K562 (cell line): Measurements from ENCODE around the gene TERC. TPM values are rescaled to one million over a fixed set of nuclear protein-coding genes. Genes with fewer than 3 reads are reported as not detected.

ENCODE experiments used
- ATF1 ChIP-seq, 2 experiments: fragments of 450-650 bp in 1 of 2; IDR thresholded peaks; 2 replicates each; pipeline ENCODE4 v1.6.1; 2016; ENCODE audit warnings: missing compliant biosample characterization in 1 of 2, missing genetic modification characterization in 1 of 2
- BCLAF1 ChIP-seq, 2 experiments: fragments of 450-650 bp in 1 of 2; IDR thresholded peaks; 2 replicates each; pipeline ENCODE4 v1.6.1; 2011 to 2017; ENCODE audit warnings: low read depth in 2 of 2, antibody characterized with exemption in 1 of 2, borderline replicate concordance in 1 of 2, low read length in 1 of 2, mild to moderate bottlenecking in 1 of 2, mixed read lengths in 1 of 2; ENCODE audit not compliant: control insufficient read depth in 1 of 2
- BRD9 ChIP-seq: fragments of 450-650 bp; IDR thresholded peaks from 2 replicates; pipeline ENCODE4 v1.6.1; 2018; ENCODE audit warnings: low read depth; ENCODE audit not compliant: partially characterized antibody
- CAMTA2 ChIP-seq: fragments of 250-450 bp; sonication (Bioruptor Pico); conservative IDR thresholded peaks from 2 replicates; pipeline ENCODE4 v1.5.1; 2022
- CBX2 ChIP-seq: fragments of 200-600 bp; sonication (generic); IDR thresholded peaks from one replicate; pipeline ENCODE4 v1.6.1; 2012; ENCODE audit warnings: mild to moderate bottlenecking, low read length, inconsistent platforms; ENCODE audit not compliant: insufficient read depth, poor library complexity, severe bottlenecking
- CREB3L1 ChIP-seq: fragments of 450-650 bp; IDR thresholded peaks from 2 replicates; pipeline ENCODE4 v1.6.1; 2014; ENCODE audit warnings: low read depth, mild to moderate bottlenecking, moderate library complexity, borderline replicate concordance
- EP300 ChIP-seq: IDR thresholded peaks from 2 replicates; pipeline ENCODE4 v1.6.1; 2012; ENCODE audit warnings: low read length, improper control_type of control experiment
- HINFP ChIP-seq: fragments of 450-650 bp; conservative IDR thresholded peaks from 2 replicates; pipeline ENCODE4 v1.6.1; 2016; ENCODE audit warnings: missing genetic modification characterization, low read depth, mild to moderate bottlenecking, control low read depth, missing compliant biosample characterization
- HMG20A ChIP-seq: fragments of 450-650 bp; formaldehyde crosslinking; conservative IDR thresholded peaks from 2 replicates; pipeline ENCODE4 v1.4.0; 2020; ENCODE audit warnings: mild to moderate bottlenecking, mixed read lengths
- HMGXB4 ChIP-seq: sonication (generic); formaldehyde crosslinking; IDR thresholded peaks from 2 replicates; pipeline ENCODE4 v1.8.1; 2023; ENCODE audit warnings: mild to moderate bottlenecking, missing genetic modification reagents
- KLF10 ChIP-seq: fragments of 250-450 bp; sonication (Bioruptor Pico); IDR thresholded peaks from 2 replicates; pipeline ENCODE4 v1.6.1; 2021; ENCODE audit warnings: matching md5 sums
- KLF16 ChIP-seq: IDR thresholded peaks from 2 replicates; pipeline ENCODE4 v1.6.1; 2016; ENCODE audit warnings: antibody characterized with exemption
- MED1 ChIP-seq: sonication (generic); formaldehyde crosslinking; IDR thresholded peaks from 2 replicates; pipeline ENCODE4 v1.8.1; 2023; ENCODE audit warnings: missing genetic modification reagents, borderline replicate concordance
- PTBP1 ChIP-seq: fragments of 200-400 bp; formaldehyde crosslinking; IDR thresholded peaks from 2 replicates; pipeline ENCODE4 v1.6.1; 2017; ENCODE audit warnings: low read depth, low read length
- RBBP5 ChIP-seq: fragments of 200-600 bp; sonication (generic); IDR thresholded peaks from 2 replicates; pipeline ENCODE4 v1.6.1; 2012; ENCODE audit warnings: borderline replicate concordance, mild to moderate bottlenecking, low read length, control low read depth, inconsistent platforms; ENCODE audit not compliant: insufficient read depth, poor library complexity, severe bottlenecking
- STAT5A ChIP-seq: IDR thresholded peaks from 2 replicates; pipeline ENCODE4 v1.6.1; 2012; ENCODE audit warnings: low read length, inconsistent platforms, borderline replicate concordance
- THRAP3 ChIP-seq: fragments of 450-650 bp; IDR thresholded peaks from 2 replicates; pipeline ENCODE4 v1.6.1; 2016; ENCODE audit warnings: mild to moderate bottlenecking, inconsistent platforms, borderline replicate concordance
- ZNF764 ChIP-seq: fragments of 250-450 bp; sonication (Bioruptor Pico); IDR thresholded peaks from 2 replicates; pipeline ENCODE4 v1.4.0; 2020; ENCODE audit warnings: low read depth, mild to moderate bottlenecking, moderate library complexity
- polyA plus RNA-seq, 8 experiments: library from polyadenylated mRNA; depleted of rRNA in 4 of 8; stranded (reverse) in 5 of 8; unstranded in 3 of 8; fragments of >200 nt; fragmentation: Nextera tagmentation in 2 of 8; fragmentation: Illumina TruSeq in 1 of 8; extraction: Ambion mirVana in 2 of 8; extraction: Trizol in 1 of 8; gene quantifications; 2 replicates each; pipeline versions ENCODE4 v1.2.1 to v1.2.3, GENCODE V29; 2011 to 2014; ENCODE audit warnings: inconsistent platforms in 1 of 8, missing spikeins in 1 of 8
- total RNA-seq, 7 experiments: library from RNA; depleted of rRNA in 6 of 7; stranded (reverse); fragments of >200 nt in 6 of 7; fragmentation: Illumina TruSeq in 2 of 7; extraction: Trizol in 2 of 7; gene quantifications; 2 replicates each; pipeline versions ENCODE4 v1.2.1 to v1.2.3, GENCODE V29; 2011 to 2021; ENCODE audit warnings: low replicate concordance in 1 of 7

TERC gene
- total and polyA plus RNA-seq, 9 of the 15 experiments (the other 6 are each of a cell fraction or from before 2014, with no cell fraction given) = 0.77 to 234 (median 27.9) TPM; not detected in 3

GRCh38 chr3:169772897-169773816, 8.3 kb upstream of the TERC start, which contains the start of gene MYNN (continued):
- TF ChIP-seq HINFP (tag) (no peak), BCLAF1 (IDR thresholded peaks at IDR 0.05; ENCODE audit: borderline replicate concordance in 1 of 2, control insufficient read depth in 1 of 2, low read depth in 2 of 2, low read length in 1 of 2) (no peak), KLF10 (CRISPR knock-in tag) (no peak), CAMTA2 (CRISPR knock-in tag) (no peak; the same call in 1 of the 2 replicates), BRD9 (no peak), PTBP1 (no peak), CREB3L1 (peak; percentile 65), CBX2 (no peak), MED1 (no peak), THRAP3 (no peak), STAT5A (no peak), KLF16 (no peak), EP300 (no peak), HMGXB4 (CRISPR knock-in tag) (peak; percentile 49; the same call in 1 of the 2 replicates), RBBP5 (peak; percentile 96), HMG20A (CRISPR knock-in tag) (no peak), ATF1 (CRISPR knock-in tag; IDR thresholded peaks at IDR 0.05) (peak; percentile 43; the same call in 1 of the 2 replicates), ATF1 (tag; IDR thresholded peaks at IDR 0.05) (peak; percentile 97), ZNF764 (CRISPR knock-in tag) (no peak)
